Activated T-helper 9 cell treated with anti-CD3 and anti-CD28 coated beads, Interleukin-2, amount 50 U/mL, for 16 hours (primary cell): ENCODE data around the gene CHRM1.
"Not testable (repeated sequence)": the region's sequence is repeated elsewhere in the genome, so short reads cannot be mapped to it uniquely, and the experiment has no call there.

Experiments used
- DNase-seq: peaks from one replicate; pipeline ENCODE4 v3.0.0-alpha.2; 2020; ENCODE audit warnings: low read depth

Gene CHRM1

GRCh38 chr11:62875698-62876478 lies 45.3 kb downstream of the CHRM1 start:
- no peak for DNase-seq

- no peak for DNase-seq
Observed at GRCh38 chr11:62874851-62875250, 46.3 kb downstream of the CHRM1 start.

GRCh38 chr11:62865635-62866034 lies 55.5 kb downstream of the CHRM1 start:
- no peak for DNase-seq

GRCh38 chr11:62863687-62864335 lies 57.4 kb downstream of the CHRM1 start:
- DNase-seq = no peak

GRCh38 chr11:62861564-62862192 lies 59.5 kb downstream of the CHRM1 start:
- DNase-seq = not testable (repeated sequence)

GRCh38 chr11:62860835-62861563 lies 60.2 kb downstream of the CHRM1 start:
- no peak for DNase-seq

GRCh38 chr11:62859281-62859703 lies 61.9 kb downstream of the CHRM1 start:
- DNase-seq = not testable (repeated sequence)
